Measurements from ENCODE around the gene SLC30A9.

DNA sequence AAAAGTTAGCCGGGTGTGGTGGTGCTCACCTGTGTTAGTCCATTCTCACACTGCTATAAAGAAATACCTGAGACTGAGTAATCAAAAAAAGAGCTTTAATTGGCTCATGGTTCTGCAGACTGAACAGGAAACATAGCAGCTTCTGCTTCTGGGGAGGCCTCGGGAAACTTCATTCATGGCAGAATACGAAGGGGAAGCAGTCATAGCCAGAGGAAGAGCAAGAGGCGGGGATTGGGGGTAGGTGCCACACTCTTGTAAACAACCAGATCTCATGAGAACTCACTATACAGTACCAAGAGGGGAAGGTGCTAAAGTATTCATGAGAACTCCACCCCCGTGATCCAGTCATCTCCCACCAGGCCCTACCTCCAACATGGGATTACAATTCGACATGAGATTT, 98.1 kb downstream of the SLC30A9 start:
- TF ChIP-seq, protein P1, sequence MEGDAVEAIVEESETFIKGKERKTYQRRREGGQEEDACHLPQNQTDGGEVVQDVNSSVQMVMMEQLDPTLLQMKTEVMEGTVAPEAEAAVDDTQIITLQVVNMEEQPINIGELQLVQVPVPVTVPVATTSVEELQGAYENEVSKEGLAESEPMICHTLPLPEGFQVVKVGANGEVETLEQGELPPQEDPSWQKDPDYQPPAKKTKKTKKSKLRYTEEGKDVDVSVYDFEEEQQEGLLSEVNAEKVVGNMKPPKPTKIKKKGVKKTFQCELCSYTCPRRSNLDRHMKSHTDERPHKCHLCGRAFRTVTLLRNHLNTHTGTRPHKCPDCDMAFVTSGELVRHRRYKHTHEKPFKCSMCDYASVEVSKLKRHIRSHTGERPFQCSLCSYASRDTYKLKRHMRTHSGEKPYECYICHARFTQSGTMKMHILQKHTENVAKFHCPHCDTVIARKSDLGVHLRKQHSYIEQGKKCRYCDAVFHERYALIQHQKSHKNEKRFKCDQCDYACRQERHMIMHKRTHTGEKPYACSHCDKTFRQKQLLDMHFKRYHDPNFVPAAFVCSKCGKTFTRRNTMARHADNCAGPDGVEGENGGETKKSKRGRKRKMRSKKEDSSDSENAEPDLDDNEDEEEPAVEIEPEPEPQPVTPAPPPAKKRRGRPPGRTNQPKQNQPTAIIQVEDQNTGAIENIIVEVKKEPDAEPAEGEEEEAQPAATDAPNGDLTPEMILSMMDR (IDR thresholded peaks at IDR 0.05 in 4 of 5, conservative IDR thresholded peaks at IDR 0.05 in 1 of 5): no peak
- TF ChIP-seq POLR2A (IDR thresholded peaks at IDR 0.05): no peak

All from gastrocnemius medialis (tissue), 4 donors.